ENCODE data around the gene NSMF.

Gene NSMF

GRCh38 chr9:137445930-137446431, 13.2 kb downstream of the NSMF start:
- DNase-seq, result peak in 1 of 2 experiments; percentile 30

GRCh38 chr9:137445275-137445807, 13.8 kb downstream of the NSMF start:
- peak; percentile 58 to 76 for DNase-seq

GRCh38 chr9:137444106-137444790, 14.9 kb downstream of the NSMF start:
- DNase-seq, result no peak

- no peak for DNase-seq
These were observed 17.2 kb downstream of the NSMF start for GRCh38 chr9:137441935-137442321.

- DNase-seq, result peak; percentile 43 to 65
These were observed 17.7 kb downstream of the NSMF start, which contains the start of gene ENTPD8 for GRCh38 chr9:137441289-137441934. Gene ENTPD8, minus strand, starts transcription at chr9:137441357. Its CDS starts 3,072 bp downstream, at chr9:137438285.

GRCh38 chr9:137439158-137439714, 19.9 kb downstream of the NSMF start:
- peak in 1 of 2 experiments; percentile 83 for DNase-seq

GRCh38 chr9:137438591-137439157, 20.5 kb downstream of the NSMF start:
- peak in 1 of 2 experiments; percentile 66 for DNase-seq

- no peak for DNase-seq
These were observed 21.2 kb downstream of the NSMF start for GRCh38 chr9:137437691-137438590.

GRCh38 chr9:137436761-137437600, 22.2 kb downstream of the NSMF start:
- no peak for DNase-seq

- DNase-seq, result no peak
These were observed 23.0 kb downstream of the NSMF start for GRCh38 chr9:137435980-137436760.

GRCh38 chr9:137435381-137435891, 23.7 kb downstream of the NSMF start:
- no peak for DNase-seq

- no peak for DNase-seq
These were observed 24.4 kb downstream of the NSMF start for GRCh38 chr9:137434498-137435380.

GRCh38 chr9:137433916-137434431, 25.2 kb downstream of the NSMF start:
- no peak for DNase-seq

GRCh38 chr9:137433349-137433915, 25.7 kb downstream of the NSMF start:
- DNase-seq, result no peak

GRCh38 chr9:137432687-137433348, 26.3 kb downstream of the NSMF start:
- DNase-seq, result no peak

GRCh38 chr9:137431416-137431931, 27.7 kb downstream of the NSMF start:
- no peak for DNase-seq

GRCh38 chr9:137430723-137431415, 28.3 kb downstream of the NSMF start:
- no peak for DNase-seq
